IMR-90 (cell line): ENCODE measurements around the gene DPP6. TPM values are rescaled to one million over a fixed set of nuclear protein-coding genes. Genes with fewer than 3 reads are reported as not detected.

Experiments
- ATAC-seq: fragments of 200-7000 bp; cut with Tn5 transposase; 2 replicates; pipeline ENCODE4 v1.9.1; 2020; ENCODE audit warnings: low read depth, mild to moderate bottlenecking, moderate library complexity
- BruUV-seq: library from RNA; stranded (reverse); fragments of 400-500 nt; replicated peaks from 2 replicates; lab custom pipeline; 2021; lab: Mats Ljungman, UMichigan
- CTCF ChIA-PET: fragments of 300-600 bp; formaldehyde crosslinking; extraction: SDS; loops from one replicate; lab custom pipeline; 2021; ENCODE audit warnings: antibody characterized with exemption; lab: Yijun Ruan, JAX
- POLR2A ChIA-PET: fragments of 300-600 bp; sonication (Branson Sonifier 250); formaldehyde crosslinking; loops from one replicate; lab custom pipeline; 2022; ENCODE audit warnings: antibody characterized with exemption; ENCODE audit not compliant: unreplicated experiment; lab: Charles Lee
- DNase-seq: peaks from one replicate; pipeline ENCODE4 v3.0.0; 2013
- H2AFZ ChIP-seq: replicated peaks from 2 replicates; pipeline ENCODE3; 2013; ENCODE audit warnings: low read length, mild to moderate bottlenecking; ENCODE audit not compliant: poor library complexity
- H2AK5ac ChIP-seq: 2 replicates; pipeline ENCODE4 v1.6.1; 2013; ENCODE audit warnings: low read depth, low read length, inconsistent platforms
- H2AK9ac ChIP-seq: replicated peaks from 2 replicates; pipeline ENCODE3; 2013; ENCODE audit warnings: mild to moderate bottlenecking, low read depth, low read length, moderate library complexity; ENCODE audit not compliant: poor library complexity
- H2BK120ac ChIP-seq: 2 replicates; pipeline ENCODE4 v1.6.1; 2013; ENCODE audit warnings: low read depth, low read length, inconsistent platforms
- H2BK15ac ChIP-seq: 3 replicates; pipeline ENCODE4 v1.6.1; 2013; ENCODE audit warnings: low read depth, low read length, inconsistent platforms
- H2BK20ac ChIP-seq: 2 replicates; pipeline ENCODE4 v1.6.1; 2013; ENCODE audit warnings: low read depth, mild to moderate bottlenecking, inconsistent platforms, low read length, moderate library complexity
- H2BK5ac ChIP-seq: 2 replicates; pipeline ENCODE4 v1.6.1; 2013; ENCODE audit warnings: mild to moderate bottlenecking, low read depth, low read length, inconsistent platforms; ENCODE audit not compliant: poor library complexity, severe bottlenecking
- H3K14ac ChIP-seq: replicated peaks from 2 replicates; pipeline ENCODE4 v1.6.1; 2013; ENCODE audit warnings: low read depth, low read length, inconsistent platforms
- H3K18ac ChIP-seq: 2 replicates; pipeline ENCODE4 v1.6.1; 2013; ENCODE audit warnings: low read depth, low read length, control low read depth
- H3K23ac ChIP-seq: 2 replicates; pipeline ENCODE4 v1.6.1; 2013; ENCODE audit warnings: low read depth, low read length, inconsistent platforms
- H3K27ac ChIP-seq: 2 replicates; pipeline ENCODE4 v1.5.1; 2013; ENCODE audit warnings: mild to moderate bottlenecking, control low read depth, low read length; ENCODE audit not compliant: insufficient read depth
- H3K27me3 ChIP-seq: 2 replicates; pipeline ENCODE4 v1.6.1; 2013; ENCODE audit warnings: low read length; ENCODE audit not compliant: control insufficient read depth, insufficient read depth
- H3K36me3 ChIP-seq: 2 replicates; pipeline ENCODE4 v1.6.1; 2013; ENCODE audit warnings: low read length, mixed read lengths; ENCODE audit not compliant: control insufficient read depth, insufficient read depth
- H3K4ac ChIP-seq: 2 replicates; pipeline ENCODE4 v1.6.1; 2013; ENCODE audit warnings: low read depth, low read length, inconsistent platforms
- H3K4me1 ChIP-seq: 2 replicates; pipeline ENCODE4 v1.6.1; 2013; ENCODE audit warnings: low read length, mixed read lengths; ENCODE audit not compliant: control insufficient read depth, insufficient read depth
- H3K4me2 ChIP-seq: 2 replicates; pipeline ENCODE4 v1.6.1; 2013; ENCODE audit warnings: low read depth, mild to moderate bottlenecking, control low read depth, low read length, moderate library complexity
- H3K4me3 ChIP-seq: 2 replicates; pipeline ENCODE4 v1.5.1; 2013; ENCODE audit warnings: low read depth, mild to moderate bottlenecking, control low read depth, low read length, moderate library complexity; ENCODE audit not compliant: insufficient read depth
- H3K56ac ChIP-seq: 2 replicates; pipeline ENCODE4 v1.6.1; 2013; ENCODE audit warnings: low read length, inconsistent platforms; ENCODE audit not compliant: insufficient read depth; ENCODE audit errors: extremely low read depth
- H3K79me1 ChIP-seq, 2 experiments: 2 replicates each; pipeline ENCODE4 v1.6.1; 2013; ENCODE audit warnings: low read length in 2 of 2, inconsistent platforms in 1 of 2, low read depth in 1 of 2
- H3K9ac ChIP-seq: 2 replicates; pipeline ENCODE4 v1.6.1; 2013; ENCODE audit warnings: low read depth, low read length, control low read depth
- H3K9me1 ChIP-seq: 2 replicates; pipeline ENCODE4 v1.6.1; 2013; ENCODE audit warnings: low read length, inconsistent platforms; ENCODE audit not compliant: insufficient read depth
- H3K9me3 ChIP-seq: 2 replicates; pipeline ENCODE4 v1.6.1; 2013; ENCODE audit warnings: low read length; ENCODE audit not compliant: control insufficient read depth, insufficient read depth
- H4K20me1 ChIP-seq: 2 replicates; pipeline ENCODE4 v1.6.1; 2013; ENCODE audit warnings: low read length, inconsistent platforms; ENCODE audit not compliant: insufficient read depth
- H4K5ac ChIP-seq: 2 replicates; pipeline ENCODE4 v1.6.1; 2013; ENCODE audit warnings: mild to moderate bottlenecking, low read depth, low read length, control low read depth
- H4K8ac ChIP-seq, 2 experiments: 2 replicates each; pipeline ENCODE4 v1.6.1; 2013; ENCODE audit warnings: low read depth in 2 of 2, low read length in 2 of 2, control low read depth in 1 of 2, inconsistent platforms in 1 of 2
- H4K91ac ChIP-seq: 2 replicates; pipeline ENCODE4 v1.6.1; 2013; ENCODE audit warnings: low read depth, low read length, inconsistent platforms; ENCODE audit not compliant: insufficient read depth
- BHLHE40 ChIP-seq: fragments of 150-350 bp; IDR thresholded peaks from 2 replicates; pipeline ENCODE4 v1.6.1; 2016; ENCODE audit warnings: mild to moderate bottlenecking, low read depth, low read length
- CEBPB ChIP-seq: IDR thresholded peaks from 2 replicates; pipeline ENCODE4 v1.6.1; 2012; ENCODE audit warnings: low read depth, low read length, improper control_type of control experiment
- CHD1 ChIP-seq: IDR thresholded peaks from 2 replicates; pipeline ENCODE4 v1.6.1; 2012; ENCODE audit warnings: low read depth, low read length, improper control_type of control experiment
- FOS ChIP-seq: fragments of 150-350 bp; IDR thresholded peaks from 2 replicates; pipeline ENCODE4 v1.6.1; 2016; ENCODE audit warnings: low read depth, low read length
- MXI1 ChIP-seq: IDR thresholded peaks from 2 replicates; pipeline ENCODE4 v1.6.1; 2012; ENCODE audit warnings: low read depth, mild to moderate bottlenecking, low read length, moderate library complexity, borderline replicate concordance
- POLR2A ChIP-seq: IDR thresholded peaks from 2 replicates; pipeline ENCODE4 v1.6.1; 2012; ENCODE audit warnings: mild to moderate bottlenecking, low read depth, low read length
- RAD21 ChIP-seq: IDR thresholded peaks from 2 replicates; pipeline ENCODE4 v1.6.1; 2012; ENCODE audit warnings: low read length, improper control_type of control experiment
- RFX5 ChIP-seq: IDR thresholded peaks from 2 replicates; pipeline ENCODE4 v1.8.0; 2012; ENCODE audit warnings: low read depth, mild to moderate bottlenecking, low read length, moderate library complexity
- SMC3 ChIP-seq: fragments of 150-350 bp; IDR thresholded peaks from 2 replicates; pipeline ENCODE4 v1.6.1; 2016; ENCODE audit warnings: low read depth, mild to moderate bottlenecking, antibody characterized with exemption, low read length, moderate library complexity
- USF2 ChIP-seq: fragments of 150-350 bp; IDR thresholded peaks from 2 replicates; pipeline ENCODE4 v1.6.1; 2017; ENCODE audit warnings: mild to moderate bottlenecking, antibody characterized with exemption, low read length, low read depth
- WGBS, 2 experiments: methylation state at CpG; one replicate each; pipeline versions ENCODE4 v1.1.5 to v1.1.7; 2013; ENCODE audit warnings: missing lambda C conversion rate in 2 of 2; ENCODE audit not compliant: insufficient read length in 1 of 2; ENCODE audit errors: extremely low coverage in 2 of 2; 5-methylcytosine and 5-hydroxymethylcytosine counted together
- dilution Hi-C: fragments of 300-500 bp; cut with HindIII; formaldehyde crosslinking; loops from one replicate; pipeline ENCODE4 v1.14.3; 2018; ENCODE audit warnings: low sequenced_read_pairs; ENCODE audit not compliant: unreplicated experiment
- in situ Hi-C: fragments of 300-500 bp; cut with MboI; formaldehyde crosslinking; loops from 3 replicates; pipeline ENCODE4 v1.14.3; 2019; ENCODE audit warnings: low sequenced_read_pairs, inconsistent platforms, mixed read lengths
- intact Hi-C: fragments of 100-400 bp; cut with micrococcal nuclease; formaldehyde crosslinking; loops from 2 replicates; pipeline ENCODE4 v1.10.0; 2022
- polyA plus RNA-seq, 3 experiments: library from polyadenylated mRNA; depleted of rRNA; stranded (reverse); fragments of >200 nt; gene quantifications; 2 replicates each; pipeline ENCODE4 v1.2.3, GENCODE V29; 2012; ENCODE audit warnings: low replicate concordance in 1 of 3
- total RNA-seq: library from RNA; depleted of rRNA; stranded (reverse); fragments of >200 nt; gene quantifications from 2 replicates; pipeline ENCODE4 v1.2.3, GENCODE V29; 2012
- TF ChIP-seq, protein P1 (sequence below): conservative IDR thresholded peaks from 2 replicates; pipeline ENCODE4 v1.5.1; 2012; ENCODE audit warnings: mild to moderate bottlenecking, low read depth, low read length, improper control_type of control experiment

Gene DPP6
- total and polyA plus RNA-seq, 2 of the 4 experiments (the other 2 are of a cell fraction) = not detected

- no peak overlapping the region for H3K4ac ChIP-seq
- ATAC-seq = no peak
- no peak overlapping the region for H2AK5ac ChIP-seq
- no peaks in the 10 kb centered on the region for H3K36me3 ChIP-seq
- ChIA-PET CTCF (no interaction called here), POLR2A (no interaction called here)
- TF ChIP-seq CHD1 = no peak
- TF ChIP-seq RAD21 = no peak
- no peak for TF ChIP-seq USF2
- TF ChIP-seq MXI1 = no peak
- TF ChIP-seq BHLHE40 = no peak
- no peak for TF ChIP-seq SMC3
- TF ChIP-seq POLR2A = no peak
- TF ChIP-seq CEBPB = no peak
- TF ChIP-seq RFX5 = no peak
- TF ChIP-seq, protein P1, sequence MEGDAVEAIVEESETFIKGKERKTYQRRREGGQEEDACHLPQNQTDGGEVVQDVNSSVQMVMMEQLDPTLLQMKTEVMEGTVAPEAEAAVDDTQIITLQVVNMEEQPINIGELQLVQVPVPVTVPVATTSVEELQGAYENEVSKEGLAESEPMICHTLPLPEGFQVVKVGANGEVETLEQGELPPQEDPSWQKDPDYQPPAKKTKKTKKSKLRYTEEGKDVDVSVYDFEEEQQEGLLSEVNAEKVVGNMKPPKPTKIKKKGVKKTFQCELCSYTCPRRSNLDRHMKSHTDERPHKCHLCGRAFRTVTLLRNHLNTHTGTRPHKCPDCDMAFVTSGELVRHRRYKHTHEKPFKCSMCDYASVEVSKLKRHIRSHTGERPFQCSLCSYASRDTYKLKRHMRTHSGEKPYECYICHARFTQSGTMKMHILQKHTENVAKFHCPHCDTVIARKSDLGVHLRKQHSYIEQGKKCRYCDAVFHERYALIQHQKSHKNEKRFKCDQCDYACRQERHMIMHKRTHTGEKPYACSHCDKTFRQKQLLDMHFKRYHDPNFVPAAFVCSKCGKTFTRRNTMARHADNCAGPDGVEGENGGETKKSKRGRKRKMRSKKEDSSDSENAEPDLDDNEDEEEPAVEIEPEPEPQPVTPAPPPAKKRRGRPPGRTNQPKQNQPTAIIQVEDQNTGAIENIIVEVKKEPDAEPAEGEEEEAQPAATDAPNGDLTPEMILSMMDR = no peak
- TF ChIP-seq FOS = no peak
- no peak overlapping the region for H3K4me2 ChIP-seq
- in situ Hi-C loops = no loop called here
- no peak for DNase-seq
- H3K79me1 ChIP-seq = no peaks in the 10 kb centered on the region
- no peak overlapping the region for H2AFZ ChIP-seq
- H3K4me3 ChIP-seq = no peak overlapping the region
- H3K9me3 ChIP-seq = peaks cover 34% of the 10 kb centered on the region
- no peak overlapping the region for H4K5ac ChIP-seq
- no peaks in the 10 kb centered on the region for H3K4me1 ChIP-seq
- BruUV-seq = no TSS peak
- H4K20me1 ChIP-seq = no peaks in the 10 kb centered on the region
- no peaks in the 10 kb centered on the region for H3K9me1 ChIP-seq
- no peak overlapping the region for H3K14ac ChIP-seq
- H2BK20ac ChIP-seq = no peak overlapping the region
- no peak overlapping the region for H4K8ac ChIP-seq
- no peak overlapping the region for H3K27ac ChIP-seq
- WGBS, 2 experiments = 48% methylated on average over 5 of the region's 13 CpGs; no CpG with 5 or more reads in 1 of the 2 experiments
- no peak overlapping the region for H3K9ac ChIP-seq
- H2AK9ac ChIP-seq = no peak overlapping the region
- dilution Hi-C loops = no loop called here
- intact Hi-C loops = no loop called here
- no peak overlapping the region for H3K23ac ChIP-seq
- no peak overlapping the region for H2BK15ac ChIP-seq
- no peak overlapping the region for H2BK120ac ChIP-seq
- no peak overlapping the region for H3K56ac ChIP-seq
- no peak overlapping the region for H3K18ac ChIP-seq
- H4K91ac ChIP-seq = no peak overlapping the region
- no peaks in the 10 kb centered on the region for H3K27me3 ChIP-seq
- no peak overlapping the region for H2BK5ac ChIP-seq
These were observed 743.2 kb downstream of the DPP6 start for GRCh38 chr7:154795437-154795836.
